NCI-H2196 treated with DMSO at 0.1 percent for 48 hours (cell line): Measurements from ENCODE around the gene WTIP.
A peak's percentile ranks its signal among the peaks of the same experiment; 100 is the strongest.
"Not testable (repeated sequence)": the region's sequence is repeated elsewhere in the genome, so short reads cannot be mapped to it uniquely, and the experiment has no call there.

Experiments
- DNase-seq: peaks from one replicate; lab custom pipeline; 2025; ENCODE audit not compliant: unreplicated experiment; lab: John Stamatoyannopoulos, UW

WTIP gene

GRCh38 chr19:34478496-34478895 lies 3.1 kb upstream of the WTIP start:
- DNase-seq, result not testable (repeated sequence)

- DNase-seq, result no peak
These were observed 2.2 kb upstream of the WTIP start for GRCh38 chr19:34479396-34479795.

- no peak for DNase-seq
These were observed 1.1 kb upstream of the WTIP start for GRCh38 chr19:34480491-34480890.

GRCh38 chr19:34481861-34482379 lies 362 bp downstream of the WTIP start:
- DNase-seq, result no peak

GRCh38 chr19:34482380-34483250 lies 1.1 kb downstream of the WTIP start:
- DNase-seq, result no peak

GRCh38 chr19:34484328-34484727 lies 2.8 kb downstream of the WTIP start:
- DNase-seq, result no peak

GRCh38 chr19:34485831-34486230 lies 4.3 kb downstream of the WTIP start:
- no peak for DNase-seq

- DNase-seq, result no peak
These were observed 6.1 kb downstream of the WTIP start for GRCh38 chr19:34487651-34488051.

GRCh38 chr19:34489175-34489574 lies 7.6 kb downstream of the WTIP start:
- DNase-seq, result no peak

- no peak for DNase-seq
These were observed 8.7 kb downstream of the WTIP start for GRCh38 chr19:34490141-34490766.

- no peak for DNase-seq
These were observed 11.6 kb downstream of the WTIP start for GRCh38 chr19:34493038-34493648.

- DNase-seq, result no peak
These were observed 12.1 kb downstream of the WTIP start for GRCh38 chr19:34493649-34494044.

GRCh38 chr19:34494601-34495000 lies 13.0 kb downstream of the WTIP start:
- DNase-seq, result no peak

GRCh38 chr19:34495416-34495815 lies 13.9 kb downstream of the WTIP start:
- DNase-seq, result no peak

- no peak for DNase-seq
These were observed 15.7 kb downstream of the WTIP start for GRCh38 chr19:34497112-34497805.

GRCh38 chr19:34499155-34499834 lies 17.7 kb downstream of the WTIP start:
- no peak for DNase-seq

- no peak for DNase-seq
These were observed 19.1 kb downstream of the WTIP start for GRCh38 chr19:34500656-34501120.

GRCh38 chr19:34501339-34502320 lies 20.1 kb downstream of the WTIP start:
- DNase-seq, result peak; percentile 56
